NCI-H1930 (cell line): ENCODE measurements around the gene RAD21L1.

Experiments
- DNase-seq, 2 experiments: peaks; one replicate each; lab custom pipeline; 2025; lab: John Stamatoyannopoulos, UW

RAD21L1 gene

DNA sequence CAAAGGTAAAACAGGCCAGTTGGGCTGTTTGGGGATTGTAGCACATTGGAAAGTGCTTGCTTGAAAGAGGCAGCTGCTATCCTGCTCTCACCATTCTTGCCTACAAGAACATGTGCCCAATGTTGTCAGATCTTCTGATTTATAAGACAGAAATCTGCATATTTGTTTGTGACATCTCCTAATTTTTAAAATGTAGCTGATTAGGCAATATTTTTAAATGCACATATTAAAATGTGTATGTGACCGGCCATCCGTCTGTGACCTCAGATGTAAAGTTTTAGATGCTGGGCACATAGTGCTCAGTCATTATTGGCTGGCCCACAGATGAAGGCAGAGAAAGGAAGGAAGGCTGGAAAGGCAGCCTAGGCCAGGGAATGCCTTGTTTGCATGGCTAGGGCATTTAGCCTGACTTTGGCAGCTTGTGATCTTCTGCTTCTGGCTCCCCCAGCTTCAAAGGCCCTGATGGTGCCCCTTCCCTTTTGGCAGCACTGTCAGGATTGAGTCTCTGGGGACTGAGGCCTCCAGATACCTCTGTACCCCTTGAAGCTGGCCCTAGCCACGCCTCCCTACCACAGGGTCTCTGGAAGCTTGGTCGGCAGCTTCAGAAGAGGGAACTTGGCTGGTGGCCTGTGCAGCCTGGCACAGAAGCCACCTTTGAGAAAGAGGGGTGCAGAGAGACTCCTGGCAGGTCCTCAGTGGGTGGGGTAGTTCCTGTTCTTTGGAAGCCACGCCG is 46.7 kb downstream of the RAD21L1 start:
- no peak for DNase-seq

- DNase-seq, result no peak
These were observed 47.5 kb downstream of the RAD21L1 start for GRCh38 chr20:1273366-1273765.

GRCh38 chr20:1274485-1275311 is 48.9 kb downstream of the RAD21L1 start:
- DNase-seq, result no peak

- DNase-seq, result no peak
These were observed 50.1 kb downstream of the RAD21L1 start for GRCh38 chr20:1275919-1276318.

DNA sequence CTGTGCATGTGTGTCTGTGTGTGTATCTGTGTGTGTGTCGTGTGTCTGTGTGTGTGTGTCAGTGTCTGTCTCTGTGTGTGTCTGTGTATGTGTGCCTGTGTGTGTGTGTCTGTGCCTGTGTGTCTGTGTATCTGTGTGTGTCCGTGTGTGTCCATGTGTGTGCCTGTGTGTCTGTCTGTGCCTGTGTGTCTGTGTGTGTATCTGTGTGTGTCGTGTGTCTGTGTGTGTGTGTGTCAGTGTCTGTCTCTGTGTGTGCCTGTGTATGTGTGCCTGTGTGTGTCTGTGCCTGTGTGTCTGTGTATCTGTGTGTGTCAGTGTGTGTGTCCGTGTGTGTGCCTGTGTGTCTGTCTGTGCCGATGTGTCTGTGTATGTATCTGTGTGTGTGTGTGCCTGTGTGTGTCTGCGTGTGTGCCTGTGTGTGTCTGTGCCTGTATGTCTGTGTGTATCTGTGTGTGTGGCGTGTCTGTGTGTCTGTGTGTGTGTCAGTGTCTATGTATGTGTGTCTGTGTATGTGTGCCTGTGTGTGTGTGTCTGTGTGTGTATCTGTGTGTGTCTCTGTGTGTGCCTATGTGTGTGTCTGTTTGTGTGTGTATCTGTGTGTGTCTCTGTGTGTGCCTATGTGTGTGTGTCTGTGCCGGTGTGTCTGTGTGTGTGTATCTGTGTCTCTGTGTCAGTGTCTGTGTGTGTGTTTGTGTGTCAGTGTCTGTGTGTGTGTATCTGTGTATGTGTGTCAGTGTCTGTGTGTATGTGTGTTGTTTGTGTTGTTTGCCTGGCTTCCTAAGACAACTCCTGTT is 51.9 kb downstream of the RAD21L1 start:
- no peak for DNase-seq

DNA sequence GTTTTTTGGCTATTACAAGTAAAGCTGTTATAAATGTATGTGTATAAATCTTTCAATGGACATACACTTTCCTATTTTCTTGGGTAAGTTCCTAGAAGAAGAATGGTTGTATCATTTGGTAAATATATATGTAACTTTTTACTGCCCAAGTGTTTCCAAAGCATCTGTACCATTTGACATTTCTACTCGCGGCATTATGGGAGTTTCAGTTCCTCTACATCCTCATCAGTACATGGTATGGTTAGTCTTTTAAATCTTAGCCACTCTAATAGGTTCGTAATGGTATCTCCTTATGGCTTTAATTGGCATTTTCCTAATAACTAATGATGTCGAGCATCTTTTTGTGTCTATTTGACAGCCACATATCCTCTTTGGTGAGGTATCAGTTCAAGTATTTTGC is 53.1 kb downstream of the RAD21L1 start:
- no peak for DNase-seq

DNA sequence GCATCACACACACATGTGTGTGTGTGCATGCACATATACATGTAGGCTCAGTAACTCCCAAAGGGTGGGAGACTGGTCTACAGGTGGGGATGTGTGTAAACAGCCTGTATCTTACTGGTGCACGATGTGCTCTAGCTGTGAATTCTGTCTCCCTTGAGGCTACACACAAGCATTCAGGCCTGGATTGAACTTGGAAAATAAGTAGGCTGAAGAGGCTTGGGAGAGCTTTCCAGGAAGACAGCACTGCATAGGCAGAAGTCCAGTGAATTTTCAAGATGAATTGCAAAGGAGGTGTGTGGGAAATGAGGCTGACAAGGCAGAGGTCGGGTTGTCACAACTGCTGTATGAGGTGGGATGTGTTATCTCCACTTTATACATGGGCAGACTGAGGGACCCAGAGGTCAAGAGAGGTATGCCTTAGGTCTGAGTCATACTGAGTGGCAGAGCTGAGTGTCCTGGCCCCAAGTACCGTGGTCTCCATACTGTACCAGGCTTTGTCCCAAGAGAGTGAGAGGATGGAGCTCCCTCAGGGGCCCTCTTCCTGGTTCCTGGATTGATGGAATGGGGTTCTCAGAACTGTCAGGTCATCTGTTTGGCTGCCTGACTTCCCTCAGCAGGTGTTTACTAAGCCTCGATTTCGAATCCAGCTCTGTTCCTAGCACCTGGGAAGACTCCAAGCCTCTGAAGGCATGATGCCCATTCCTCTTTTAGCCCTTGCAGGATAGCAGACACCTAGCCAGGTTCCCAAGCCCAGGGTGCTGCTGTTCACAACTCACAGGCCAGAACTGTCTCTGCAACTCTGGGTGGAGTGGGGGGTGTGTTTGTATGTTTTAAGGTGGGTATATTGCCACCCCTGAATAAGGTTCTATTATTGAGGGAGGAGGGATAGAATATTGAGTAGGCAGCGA is 54.6 kb downstream of the RAD21L1 start:
- DNase-seq, result no peak

- DNase-seq, result no peak
These were observed 55.6 kb downstream of the RAD21L1 start for GRCh38 chr20:1281279-1282057.

DNA sequence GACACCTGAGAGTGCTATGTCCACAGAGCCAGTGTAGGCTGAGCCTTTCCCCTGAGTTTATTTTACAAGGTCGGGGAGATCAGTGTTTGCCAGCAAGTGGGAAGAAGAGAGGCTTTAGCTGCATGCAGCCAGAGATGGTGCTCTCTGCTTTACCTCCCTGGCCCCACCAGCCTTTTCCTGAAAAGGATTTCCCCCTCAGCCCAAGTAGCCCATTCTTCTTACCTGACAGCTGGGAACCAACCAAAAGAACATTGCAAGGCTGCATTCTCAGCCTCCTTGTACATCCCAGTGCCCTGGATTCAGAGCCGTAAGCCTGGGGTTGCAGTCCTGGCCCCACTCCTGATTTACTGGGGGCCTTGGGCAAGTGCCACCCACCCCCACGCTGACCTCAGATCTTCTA is 57.1 kb downstream of the RAD21L1 start:
- DNase-seq, result no peak

DNA sequence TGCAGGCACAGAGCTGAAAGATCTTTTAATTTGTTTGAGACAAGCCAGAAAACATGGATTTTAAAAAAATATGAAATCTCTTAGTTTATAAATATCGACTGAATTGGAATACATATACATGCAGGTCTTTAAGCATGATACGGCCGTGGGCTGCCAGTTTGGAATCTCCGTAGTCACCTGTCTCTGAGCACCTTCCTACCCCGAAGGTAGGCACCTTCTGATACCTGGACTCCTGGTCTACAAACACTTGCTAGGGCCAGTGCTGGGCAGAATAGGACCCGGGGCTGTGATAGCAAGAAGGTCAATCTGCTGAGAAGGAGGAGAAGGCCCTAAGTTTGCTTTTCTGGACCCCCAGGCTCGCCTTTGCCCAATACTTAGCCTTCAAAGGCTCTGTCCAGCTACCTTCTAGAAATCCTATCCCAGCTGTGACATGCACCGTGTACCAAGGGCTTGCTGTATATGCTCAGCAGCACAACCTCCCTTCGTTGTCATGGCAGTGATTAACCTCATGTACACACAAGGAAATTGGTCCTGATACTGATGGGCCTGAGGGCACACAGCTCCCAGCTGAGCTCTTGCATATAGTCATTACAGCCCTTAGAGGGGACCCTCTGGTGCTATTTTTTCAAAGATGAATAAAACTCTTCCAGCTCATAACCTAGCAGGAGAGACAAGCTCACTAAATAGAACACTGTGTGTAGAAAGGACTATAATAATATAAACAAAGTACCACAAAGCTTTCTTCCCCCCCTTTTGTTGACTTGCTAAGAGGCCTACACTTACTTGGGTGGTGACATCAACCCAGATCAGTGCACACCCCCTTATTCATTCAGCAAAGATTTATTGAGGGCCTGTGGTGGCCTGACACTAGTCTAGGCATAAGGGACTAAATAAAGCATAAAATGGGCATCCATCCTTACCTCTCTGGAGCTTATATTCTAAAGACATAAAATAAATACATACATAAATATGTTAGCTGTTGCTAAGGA is 58.0 kb downstream of the RAD21L1 start:
- no peak for DNase-seq

DNA sequence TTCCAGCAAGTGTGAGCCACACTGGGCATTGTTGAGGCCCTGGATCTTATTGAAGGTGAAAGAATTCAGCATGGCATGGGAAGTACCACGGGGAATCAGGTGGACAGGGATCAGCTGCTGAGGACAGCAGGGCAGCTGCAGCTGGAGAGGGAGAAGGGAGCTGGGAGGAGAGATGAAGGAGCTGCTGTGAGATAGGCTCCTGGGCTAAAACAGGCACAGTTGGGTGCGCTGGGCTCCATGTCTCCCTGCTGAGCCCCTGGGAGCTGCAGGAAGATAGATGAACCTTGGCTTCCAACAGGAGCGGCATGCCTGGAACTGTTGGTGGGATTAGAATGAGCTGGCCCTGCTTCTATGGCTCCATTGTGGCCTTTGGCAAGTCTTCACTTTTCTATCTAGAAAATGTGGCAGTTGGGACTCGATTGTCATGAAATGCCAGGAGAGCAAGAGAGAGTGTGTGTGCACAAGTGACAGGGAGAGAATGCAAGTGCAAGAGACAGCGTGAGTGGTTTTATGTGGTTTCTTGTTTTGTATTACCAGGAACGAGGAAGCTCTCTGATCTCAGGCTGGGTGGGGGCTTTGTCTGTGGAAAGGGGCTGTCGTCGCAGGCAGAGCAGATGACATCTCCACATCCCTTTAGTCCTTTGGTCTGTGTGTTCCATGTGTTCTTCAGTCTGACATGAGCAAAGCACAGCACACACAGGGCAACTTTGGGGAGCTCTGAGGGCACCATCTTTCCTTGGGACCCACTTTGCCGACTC is 60.6 kb downstream of the RAD21L1 start:
- no peak for DNase-seq

DNA sequence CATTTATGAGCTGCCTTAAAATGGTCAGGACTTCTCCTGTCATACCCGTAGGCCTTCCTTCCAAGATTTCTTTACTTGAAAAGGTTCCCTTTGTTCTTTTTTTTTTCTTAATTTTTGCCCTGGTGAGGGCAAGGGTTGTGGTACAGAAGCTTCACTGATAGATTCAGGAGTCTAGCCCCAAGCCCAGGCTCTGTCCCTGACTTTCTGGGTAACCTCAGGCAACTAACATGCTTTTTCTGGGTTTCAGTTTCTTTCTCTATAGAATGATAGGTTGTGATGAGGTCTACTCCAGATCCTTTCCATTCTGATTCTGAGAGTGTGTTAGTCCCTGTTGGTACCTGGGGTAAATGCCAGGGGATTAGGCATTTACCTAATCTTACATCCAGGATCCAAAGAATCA is 61.5 kb downstream of the RAD21L1 start:
- no peak for DNase-seq

DNA sequence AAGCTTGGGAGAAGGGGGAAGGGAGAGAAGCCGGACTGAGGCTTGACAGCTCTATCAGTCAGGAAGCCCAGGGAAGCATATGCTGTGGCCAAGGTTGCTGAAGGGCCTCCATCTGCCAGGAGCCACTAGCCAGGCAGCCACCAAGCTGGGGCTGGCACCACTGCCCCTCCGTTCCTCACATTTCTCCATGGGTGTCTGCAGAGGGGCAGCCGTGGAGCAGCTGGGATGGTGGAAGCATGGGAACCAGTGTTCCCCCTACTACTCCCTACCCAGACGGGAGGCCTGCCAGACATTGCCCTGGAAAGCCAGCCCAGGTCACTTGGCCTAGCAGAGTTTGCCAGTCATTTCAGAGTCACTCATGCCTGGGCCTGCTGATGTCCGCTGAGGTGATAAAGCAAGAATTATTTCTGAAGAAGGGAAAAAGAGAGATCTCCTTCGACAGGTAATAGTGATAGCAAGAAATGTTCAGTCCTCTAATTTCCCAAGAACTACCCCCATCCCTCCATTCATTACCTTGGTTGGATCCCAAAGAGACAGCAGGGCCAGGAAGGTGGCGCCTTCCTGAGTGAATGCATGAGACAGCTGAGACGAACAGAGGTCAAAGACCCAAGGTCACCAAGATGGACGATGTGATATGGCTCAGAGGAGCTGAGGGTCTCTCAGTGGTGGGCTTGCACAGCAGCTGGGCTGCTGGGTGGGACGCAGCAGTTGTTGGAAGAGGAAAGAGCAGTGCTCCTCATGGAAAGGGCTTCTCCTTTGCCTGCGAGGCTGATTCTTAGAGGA is 62.1 kb downstream of the RAD21L1 start:
- no peak for DNase-seq

DNA sequence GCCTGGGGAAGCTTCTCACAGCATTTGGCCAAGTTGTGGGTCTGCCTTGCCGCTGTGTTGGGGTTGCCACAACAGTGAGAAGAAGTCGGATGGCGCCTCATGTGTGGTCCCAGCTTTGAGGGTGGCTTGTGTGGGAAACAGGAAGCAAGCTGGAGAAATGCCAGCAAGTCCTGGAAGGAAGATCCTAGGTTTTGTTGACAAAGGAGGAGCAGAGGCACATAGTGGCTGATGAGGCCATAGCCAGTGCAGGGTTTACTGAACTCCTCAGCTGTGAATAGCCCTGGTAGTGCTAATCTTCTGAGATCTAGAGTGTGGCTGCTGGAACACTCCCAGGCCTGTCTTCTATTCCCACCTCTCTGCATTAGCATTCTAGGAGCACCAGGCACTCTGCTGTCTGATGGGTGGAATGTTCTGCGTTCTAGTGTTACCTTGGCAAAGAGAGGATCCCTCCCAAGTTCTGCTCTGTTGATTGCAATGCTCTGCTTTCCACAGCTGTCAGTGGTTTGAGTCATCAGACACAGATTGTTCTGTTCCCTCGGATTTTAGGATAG is 65.4 kb downstream of the RAD21L1 start:
- DNase-seq, result no peak

GRCh38 chr20:1292620-1293019 is 66.8 kb downstream of the RAD21L1 start:
- no peak for DNase-seq

GRCh38 chr20:1293641-1294379 is 68.0 kb downstream of the RAD21L1 start:
- DNase-seq, result no peak

GRCh38 chr20:1294497-1294896 is 68.7 kb downstream of the RAD21L1 start:
- no peak for DNase-seq
